GM18858 (cell line): ENCODE results near the gene UNC119B.

Source experiments
- ATAC-seq: cut with Tn5 transposase; IDR thresholded peaks from one replicate; pipeline ENCODE4 v1.9.1; 2021; ENCODE audit not compliant: unreplicated experiment

UNC119B gene

GRCh38 chr12:120687578-120688289, 22.5 kb upstream of the UNC119B start:
- ATAC-seq, result no peak

- no peak for ATAC-seq
These were observed 21.7 kb upstream of the UNC119B start for GRCh38 chr12:120688527-120689071.

- no peak for ATAC-seq
These were observed 20.7 kb upstream of the UNC119B start for GRCh38 chr12:120689397-120690082.

- no peak for ATAC-seq
These were observed 20.2 kb upstream of the UNC119B start for GRCh38 chr12:120690083-120690450.

GRCh38 chr12:120690978-120691377, 19.3 kb upstream of the UNC119B start:
- ATAC-seq, result no peak

GRCh38 chr12:120692524-120693033, 17.7 kb upstream of the UNC119B start:
- ATAC-seq, result no peak

- ATAC-seq, result no peak
These were observed 16.4 kb upstream of the UNC119B start for GRCh38 chr12:120693848-120694247.

GRCh38 chr12:120696626-120697025, 13.6 kb upstream of the UNC119B start:
- no peak for ATAC-seq

GRCh38 chr12:120697344-120697743, 12.9 kb upstream of the UNC119B start:
- ATAC-seq, result no peak

GRCh38 chr12:120698665-120699064, 11.6 kb upstream of the UNC119B start:
- no peak for ATAC-seq

- no peak for ATAC-seq
These were observed 10.7 kb upstream of the UNC119B start for GRCh38 chr12:120699553-120699952.

GRCh38 chr12:120700886-120701285, 9.4 kb upstream of the UNC119B start:
- no peak for ATAC-seq

GRCh38 chr12:120702637-120703036, 7.6 kb upstream of the UNC119B start:
- no peak for ATAC-seq

- ATAC-seq, result no peak
These were observed 6.8 kb upstream of the UNC119B start for GRCh38 chr12:120703311-120703942.

GRCh38 chr12:120705618-120706017, 4.6 kb upstream of the UNC119B start:
- ATAC-seq, result no peak

- ATAC-seq, result no peak
These were observed 4.2 kb upstream of the UNC119B start for GRCh38 chr12:120706029-120706428.

GRCh38 chr12:120708651-120709050, 1.6 kb upstream of the UNC119B start:
- ATAC-seq, result no peak

- ATAC-seq, result no peak
These were observed 593 bp downstream of the UNC119B start for GRCh38 chr12:120710805-120711296.

GRCh38 chr12:120711411-120711810, 1.2 kb downstream of the UNC119B start:
- ATAC-seq, result no peak

- no peak for ATAC-seq
These were observed 2.4 kb downstream of the UNC119B start for GRCh38 chr12:120712610-120713009.

GRCh38 chr12:120713861-120714482, 3.7 kb downstream of the UNC119B start:
- peak; percentile 52 for ATAC-seq
